GM21723 (cell line): ENCODE data around the gene ZBTB16.
"Not testable (repeated sequence)": the region's sequence is repeated elsewhere in the genome, so short reads cannot be mapped to it uniquely, and the experiment has no call there.

Source experiments
- ATAC-seq: cut with Tn5 transposase; IDR thresholded peaks from one replicate; pipeline ENCODE4 v1.9.1; 2021; ENCODE audit warnings: mild to moderate bottlenecking, moderate library complexity; ENCODE audit not compliant: unreplicated experiment

Gene ZBTB16

GRCh38 chr11:114040706-114041211 lies 18.8 kb upstream of the ZBTB16 start:
- ATAC-seq, result no peak

- ATAC-seq, result no peak
Observed at GRCh38 chr11:114042234-114042633, 17.3 kb upstream of the ZBTB16 start.

- no peak for ATAC-seq
Observed at GRCh38 chr11:114044042-114044871, 15.3 kb upstream of the ZBTB16 start.

- no peak for ATAC-seq
Observed at GRCh38 chr11:114047327-114047726, 12.2 kb upstream of the ZBTB16 start.

- no peak for ATAC-seq
Observed at GRCh38 chr11:114049050-114049449, 10.5 kb upstream of the ZBTB16 start.

- ATAC-seq, result not testable (repeated sequence)
Observed at GRCh38 chr11:114049766-114050165, 9.7 kb upstream of the ZBTB16 start.

GRCh38 chr11:114050258-114050927 lies 9.1 kb upstream of the ZBTB16 start:
- ATAC-seq, result no peak

GRCh38 chr11:114051558-114051957 lies 8.0 kb upstream of the ZBTB16 start:
- ATAC-seq, result no peak

GRCh38 chr11:114052160-114052559 lies 7.4 kb upstream of the ZBTB16 start:
- no peak for ATAC-seq

GRCh38 chr11:114053406-114053805 lies 6.1 kb upstream of the ZBTB16 start:
- ATAC-seq, result no peak

GRCh38 chr11:114054806-114055205 lies 4.7 kb upstream of the ZBTB16 start:
- ATAC-seq, result no peak

GRCh38 chr11:114056409-114056808 lies 3.1 kb upstream of the ZBTB16 start:
- ATAC-seq, result no peak

- ATAC-seq, result no peak
Observed at GRCh38 chr11:114057147-114057546, 2.4 kb upstream of the ZBTB16 start.

GRCh38 chr11:114057605-114058004 lies 1.9 kb upstream of the ZBTB16 start:
- no peak for ATAC-seq

- ATAC-seq, result no peak
Observed at GRCh38 chr11:114058026-114058706, 1.3 kb upstream of the ZBTB16 start.

- no peak for ATAC-seq
Observed at GRCh38 chr11:114058871-114059277, 637 bp upstream of the ZBTB16 start.

- no peak for ATAC-seq
Observed at GRCh38 chr11:114059984-114060391, 477 bp downstream of the ZBTB16 start.

GRCh38 chr11:114060392-114061047 lies 1.0 kb downstream of the ZBTB16 start:
- ATAC-seq, result no peak

GRCh38 chr11:114061048-114061680 lies 1.7 kb downstream of the ZBTB16 start:
- no peak for ATAC-seq

- ATAC-seq, result no peak
Observed at GRCh38 chr11:114061681-114062049, 2.2 kb downstream of the ZBTB16 start.

GRCh38 chr11:114062272-114062671 lies 2.8 kb downstream of the ZBTB16 start:
- ATAC-seq, result no peak
